ENCODE data around the gene OPCML.

The OPCML gene

GRCh38 chr11:133503236-133503635, 29.1 kb downstream of the OPCML start:
- DNase-seq (ENCODE audit: low read depth) = no peak

- DNase-seq (ENCODE audit: low read depth) = no peak
Observed at GRCh38 chr11:133501643-133502539, 30.4 kb downstream of the OPCML start.

GRCh38 chr11:133500936-133501335, 31.4 kb downstream of the OPCML start:
- no peak for DNase-seq (ENCODE audit: low read depth)

- DNase-seq (ENCODE audit: low read depth) = no peak
Observed at GRCh38 chr11:133500435-133500834, 31.9 kb downstream of the OPCML start.

GRCh38 chr11:133498969-133499368, 33.3 kb downstream of the OPCML start:
- DNase-seq (ENCODE audit: low read depth) = no peak

GRCh38 chr11:133497477-133498140, 34.7 kb downstream of the OPCML start:
- no peak for DNase-seq (ENCODE audit: low read depth)

- DNase-seq (ENCODE audit: low read depth) = no peak
Observed at GRCh38 chr11:133492895-133493294, 39.4 kb downstream of the OPCML start.

GRCh38 chr11:133491680-133492383, 40.5 kb downstream of the OPCML start:
- no peak for DNase-seq (ENCODE audit: low read depth)

- DNase-seq (ENCODE audit: low read depth) = no peak
Observed at GRCh38 chr11:133480722-133481121, 51.6 kb downstream of the OPCML start.

GRCh38 chr11:133479209-133479608, 53.1 kb downstream of the OPCML start:
- DNase-seq (ENCODE audit: low read depth) = no peak

- no peak for DNase-seq (ENCODE audit: low read depth)
Observed at GRCh38 chr11:133477251-133477625, 55.1 kb downstream of the OPCML start.

- DNase-seq (ENCODE audit: low read depth) = no peak
Observed at GRCh38 chr11:133476570-133477250, 55.6 kb downstream of the OPCML start.

GRCh38 chr11:133474461-133474860, 57.8 kb downstream of the OPCML start:
- DNase-seq (ENCODE audit: low read depth) = no peak

- DNase-seq (ENCODE audit: low read depth) = no peak
Observed at GRCh38 chr11:133467686-133468085, 64.6 kb downstream of the OPCML start.

GRCh38 chr11:133443206-133443747, 89.0 kb downstream of the OPCML start:
- no peak for DNase-seq (ENCODE audit: low read depth)

- no peak for DNase-seq (ENCODE audit: low read depth)
Observed at GRCh38 chr11:133441964-133442660, 90.2 kb downstream of the OPCML start.

GRCh38 chr11:133425992-133426391, 106.3 kb downstream of the OPCML start:
- DNase-seq (ENCODE audit: low read depth) = no peak

GRCh38 chr11:133425245-133425644, 107.1 kb downstream of the OPCML start:
- DNase-seq (ENCODE audit: low read depth) = no peak

- no peak for DNase-seq (ENCODE audit: low read depth)
Observed at GRCh38 chr11:133418218-133418617, 114.1 kb downstream of the OPCML start.

- DNase-seq (ENCODE audit: low read depth) = no peak
Observed at GRCh38 chr11:133414506-133414905, 117.8 kb downstream of the OPCML start.

GRCh38 chr11:133413703-133414102, 118.6 kb downstream of the OPCML start:
- no peak for DNase-seq (ENCODE audit: low read depth)

Data from stimulated activated CD8-positive, alpha-beta memory T cell treated with anti-CD3 and anti-CD28 coated beads, Interleukin-12 subunit alpha, Interleukin-12 subunit beta, amount 100 ng/mL, for 4 hours (primary cell).